ENCODE results near the gene STK39.

STK39 gene

DNA sequence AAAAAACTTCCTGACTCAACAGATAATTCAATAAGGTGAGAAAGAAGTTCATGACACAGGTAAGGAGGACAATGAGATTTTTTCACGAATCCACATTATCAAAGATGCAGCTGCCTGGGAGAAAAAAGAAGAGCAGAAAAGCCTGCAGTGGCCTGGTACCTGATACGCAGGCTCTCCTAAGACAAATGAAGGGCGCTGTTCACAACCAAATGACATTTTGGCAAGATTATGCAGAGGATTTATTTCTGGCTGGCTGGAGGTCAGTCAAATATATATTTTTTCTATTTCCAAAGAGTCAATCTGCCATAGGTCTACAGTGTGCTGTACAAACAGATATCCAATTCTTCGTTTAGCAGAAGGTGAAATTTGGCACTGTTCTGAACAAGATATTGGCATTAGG lies 257.3 kb downstream of the STK39 start:
- TF ChIP-seq, protein P1, sequence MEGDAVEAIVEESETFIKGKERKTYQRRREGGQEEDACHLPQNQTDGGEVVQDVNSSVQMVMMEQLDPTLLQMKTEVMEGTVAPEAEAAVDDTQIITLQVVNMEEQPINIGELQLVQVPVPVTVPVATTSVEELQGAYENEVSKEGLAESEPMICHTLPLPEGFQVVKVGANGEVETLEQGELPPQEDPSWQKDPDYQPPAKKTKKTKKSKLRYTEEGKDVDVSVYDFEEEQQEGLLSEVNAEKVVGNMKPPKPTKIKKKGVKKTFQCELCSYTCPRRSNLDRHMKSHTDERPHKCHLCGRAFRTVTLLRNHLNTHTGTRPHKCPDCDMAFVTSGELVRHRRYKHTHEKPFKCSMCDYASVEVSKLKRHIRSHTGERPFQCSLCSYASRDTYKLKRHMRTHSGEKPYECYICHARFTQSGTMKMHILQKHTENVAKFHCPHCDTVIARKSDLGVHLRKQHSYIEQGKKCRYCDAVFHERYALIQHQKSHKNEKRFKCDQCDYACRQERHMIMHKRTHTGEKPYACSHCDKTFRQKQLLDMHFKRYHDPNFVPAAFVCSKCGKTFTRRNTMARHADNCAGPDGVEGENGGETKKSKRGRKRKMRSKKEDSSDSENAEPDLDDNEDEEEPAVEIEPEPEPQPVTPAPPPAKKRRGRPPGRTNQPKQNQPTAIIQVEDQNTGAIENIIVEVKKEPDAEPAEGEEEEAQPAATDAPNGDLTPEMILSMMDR (IDR thresholded peaks at IDR 0.05; ENCODE audit: borderline replicate concordance, insufficient read depth, low read depth, low read length) = no peak
- no peak overlapping the region for H3K4me3 ChIP-seq (ENCODE audit: low read depth, low read length)

DNA sequence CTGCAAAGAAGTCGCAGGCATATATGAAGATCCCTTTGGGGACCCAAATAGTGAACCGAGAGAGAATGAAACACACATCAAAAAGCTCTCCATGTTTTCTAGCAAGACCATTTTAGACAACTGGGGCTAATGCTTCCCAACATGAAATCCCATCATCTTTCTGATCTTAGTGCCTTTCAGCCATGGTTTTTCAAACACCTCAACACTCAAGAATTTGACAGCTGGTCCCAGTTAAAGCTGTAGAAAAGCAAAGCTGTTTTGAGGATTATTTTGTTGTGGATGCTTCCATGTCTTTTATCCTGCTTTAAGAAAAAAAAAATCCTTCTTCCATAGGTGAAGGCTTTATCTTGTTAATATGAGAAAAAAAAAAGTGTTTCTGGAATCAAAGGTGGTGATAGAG lies 259.1 kb downstream of the STK39 start:
- H3K4me3 ChIP-seq (ENCODE audit: low read depth, low read length) = no peak overlapping the region
- TF ChIP-seq, protein P1 (IDR thresholded peaks at IDR 0.05; ENCODE audit: borderline replicate concordance, insufficient read depth, low read depth, low read length) = no peak

DNA sequence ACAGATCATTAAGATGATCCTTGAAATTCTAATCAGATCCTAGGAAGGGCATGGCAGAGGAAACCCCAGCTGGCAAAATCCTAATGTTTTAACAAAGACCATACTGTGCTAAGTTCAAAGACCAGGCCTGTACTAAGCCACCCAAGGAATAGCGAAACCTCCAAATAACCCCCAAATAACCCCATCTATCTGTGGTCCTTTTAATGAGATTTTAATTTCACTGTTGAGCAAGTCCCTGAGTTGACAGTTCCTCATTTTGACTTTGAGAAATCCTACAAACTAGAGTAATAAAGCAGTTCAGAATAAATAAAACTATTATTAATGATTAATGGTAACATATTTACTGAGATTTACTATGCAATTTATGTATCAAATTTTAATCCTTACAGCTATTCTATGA lies 259.8 kb downstream of the STK39 start:
- TF ChIP-seq, protein P1 (IDR thresholded peaks at IDR 0.05; ENCODE audit: borderline replicate concordance, insufficient read depth, low read depth, low read length) = no peak
- no peak overlapping the region for H3K4me3 ChIP-seq (ENCODE audit: low read depth, low read length)

DNA sequence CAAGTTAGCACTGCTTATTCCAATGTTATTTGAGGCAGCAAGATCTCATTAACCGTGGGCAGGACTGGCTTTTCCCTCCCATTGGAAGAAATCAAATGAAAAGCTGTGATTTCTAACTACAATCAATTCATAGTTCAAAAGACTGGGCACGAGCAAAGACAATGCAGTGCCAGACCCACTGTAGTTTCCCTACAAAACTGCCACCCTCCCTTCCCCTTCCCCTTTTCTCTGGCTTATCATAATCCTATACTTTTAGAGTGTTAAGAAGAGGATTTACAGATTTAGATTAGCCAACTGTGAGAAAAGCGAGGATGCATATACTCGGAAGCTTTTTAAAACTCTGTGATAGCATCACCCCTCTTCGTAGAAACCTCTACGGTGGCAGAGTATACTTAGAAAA lies 260.4 kb downstream of the STK39 start:
- no peak overlapping the region for H3K4me3 ChIP-seq (ENCODE audit: low read depth, low read length)
- TF ChIP-seq, protein P1 (IDR thresholded peaks at IDR 0.05; ENCODE audit: borderline replicate concordance, insufficient read depth, low read depth, low read length) = no peak

DNA sequence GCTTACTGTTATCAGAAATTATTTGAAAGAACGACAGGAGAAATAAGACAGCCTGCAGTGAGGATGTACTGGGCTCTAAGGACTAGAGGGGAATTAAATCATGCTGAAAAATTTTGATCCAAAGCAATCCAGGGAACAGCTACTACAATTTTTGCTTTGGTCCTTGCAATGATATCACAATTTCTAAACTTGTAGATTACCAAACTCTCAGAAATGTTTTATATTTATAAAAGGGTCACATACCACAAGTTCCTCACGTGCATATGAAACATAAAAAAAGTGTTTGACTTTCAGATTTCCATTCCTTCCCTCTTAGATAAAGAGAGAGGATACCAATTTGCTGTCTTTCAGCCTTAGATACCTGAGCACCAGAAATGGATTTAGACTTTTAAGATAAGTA lies 261.2 kb downstream of the STK39 start:
- TF ChIP-seq, protein P1 (IDR thresholded peaks at IDR 0.05; ENCODE audit: borderline replicate concordance, insufficient read depth, low read depth, low read length) = no peak
- no peak overlapping the region for H3K4me3 ChIP-seq (ENCODE audit: low read depth, low read length)

DNA sequence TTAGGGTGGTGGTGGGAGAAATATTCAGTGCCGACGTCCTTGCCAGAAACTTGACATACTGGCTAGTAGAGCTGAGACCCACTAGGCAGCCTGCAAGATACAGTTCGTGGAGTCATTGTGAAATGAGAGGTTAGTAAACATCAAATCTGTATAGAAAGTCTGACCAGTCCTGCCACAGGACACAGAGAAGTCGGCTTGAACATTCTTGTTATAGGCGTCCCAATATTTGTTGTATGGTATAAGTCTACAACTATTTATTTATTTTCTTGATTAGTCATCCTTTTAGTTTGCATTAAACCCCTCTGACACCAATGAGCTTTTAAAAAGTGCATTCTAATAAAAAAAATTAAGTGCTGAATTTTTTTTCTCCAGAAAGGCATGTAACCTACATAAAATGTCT lies 265.4 kb downstream of the STK39 start:
- H3K4me3 ChIP-seq (ENCODE audit: low read depth, low read length) = no peak overlapping the region
- TF ChIP-seq, protein P1 (IDR thresholded peaks at IDR 0.05; ENCODE audit: borderline replicate concordance, insufficient read depth, low read depth, low read length) = no peak

DNA sequence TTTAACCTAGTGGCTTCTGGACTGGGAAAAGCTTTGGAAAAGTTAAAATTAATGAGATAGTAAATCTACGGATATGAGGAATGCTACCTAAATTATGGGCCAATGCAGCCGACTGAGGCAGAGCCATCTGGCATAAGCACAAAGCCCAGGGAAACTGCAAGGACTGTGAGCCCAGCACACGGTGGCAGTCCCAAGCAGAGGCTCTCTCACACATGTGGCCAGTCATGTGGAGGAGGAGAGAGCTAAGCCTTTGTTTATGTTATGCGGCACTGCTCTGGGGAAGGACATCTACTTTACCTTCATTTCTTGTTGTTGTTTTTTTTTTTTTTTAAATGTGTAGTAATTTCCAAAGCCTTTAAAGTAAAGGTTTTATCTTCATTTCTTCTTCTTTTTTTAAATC lies 267.0 kb downstream of the STK39 start:
- TF ChIP-seq, protein P1 (IDR thresholded peaks at IDR 0.05; ENCODE audit: borderline replicate concordance, insufficient read depth, low read depth, low read length) = no peak
- no peak overlapping the region for H3K4me3 ChIP-seq (ENCODE audit: low read depth, low read length)
